H9 (cell line): ENCODE data around the gene ATXN10. TPM values are rescaled to one million over a fixed set of nuclear protein-coding genes. Genes with fewer than 3 reads are reported as not detected.

ENCODE experiments used
- DNase-seq: peaks from one replicate; pipeline ENCODE4 v3.0.0-alpha.2; 2017
- H2AFZ ChIP-seq: one replicate; pipeline ENCODE4 v1.6.1; 2013; ENCODE audit warnings: mild to moderate bottlenecking, low read length, control low read depth, moderate library complexity
- H2AK5ac ChIP-seq: 2 replicates; pipeline ENCODE4 v1.6.1; 2013; ENCODE audit warnings: low read length, control low read depth, mixed read lengths; ENCODE audit not compliant: insufficient read length
- H2BK120ac ChIP-seq: one replicate; pipeline ENCODE4 v1.6.1; 2013; ENCODE audit warnings: low read depth, mild to moderate bottlenecking, low read length, control low read depth, inconsistent platforms; ENCODE audit not compliant: poor library complexity, severe bottlenecking
- H2BK12ac ChIP-seq: 2 replicates; pipeline ENCODE4 v1.6.1; 2013; ENCODE audit warnings: low read length, control low read depth, mixed read lengths, low read depth; ENCODE audit not compliant: insufficient read length
- H2BK15ac ChIP-seq: 2 replicates; pipeline ENCODE4 v1.6.1; 2013; ENCODE audit warnings: low read depth, low read length, control low read depth
- H2BK20ac ChIP-seq: one replicate; pipeline ENCODE4 v1.6.1; 2013; ENCODE audit warnings: low read depth, mild to moderate bottlenecking, low read length, control low read depth, inconsistent platforms; ENCODE audit not compliant: poor library complexity, severe bottlenecking
- H2BK5ac ChIP-seq: 2 replicates; pipeline ENCODE4 v1.6.1; 2013; ENCODE audit warnings: low read length, control low read depth, mixed read lengths; ENCODE audit not compliant: insufficient read length
- H3K14ac ChIP-seq: 2 replicates; pipeline ENCODE4 v1.6.1; 2013; ENCODE audit warnings: low read length, control low read depth; ENCODE audit not compliant: insufficient read depth
- H3K18ac ChIP-seq: 2 replicates; pipeline ENCODE4 v1.6.1; 2013; ENCODE audit warnings: low read depth, mild to moderate bottlenecking, mixed read lengths, low read length, control low read depth; ENCODE audit not compliant: insufficient read length
- H3K23ac ChIP-seq: 2 replicates; pipeline ENCODE4 v1.6.1; 2013; ENCODE audit warnings: low read length, control low read depth, mixed read lengths, low read depth; ENCODE audit not compliant: insufficient read length
- H3K23me2 ChIP-seq: 2 replicates; pipeline ENCODE4 v1.6.1; 2013; ENCODE audit warnings: low read depth, mild to moderate bottlenecking, mixed read lengths, low read length, control low read depth; ENCODE audit not compliant: insufficient read length, poor library complexity, severe bottlenecking
- H3K27ac ChIP-seq: 2 replicates; pipeline ENCODE4 v1.5.1; 2013; ENCODE audit warnings: low read length, control low read depth, mixed read lengths, low read depth; ENCODE audit not compliant: insufficient read length
- H3K27me3 ChIP-seq: 2 replicates; pipeline ENCODE4 v1.6.1; 2013; ENCODE audit warnings: low read length, control low read depth, inconsistent platforms; ENCODE audit not compliant: insufficient read depth
- H3K4ac ChIP-seq: 2 replicates; pipeline ENCODE4 v1.6.1; 2013; ENCODE audit warnings: low read depth, mild to moderate bottlenecking, control low read depth, inconsistent platforms, low read length, moderate library complexity
- H3K4me1 ChIP-seq: 2 replicates; pipeline ENCODE4 v1.6.1; 2013; ENCODE audit warnings: low read length, control low read depth, inconsistent platforms; ENCODE audit not compliant: insufficient read depth
- H3K4me2 ChIP-seq: 2 replicates; pipeline ENCODE4 v1.6.1; 2013; ENCODE audit warnings: low read length, control low read depth, mixed read lengths; ENCODE audit not compliant: insufficient read length, insufficient read depth
- H3K56ac ChIP-seq: 2 replicates; pipeline ENCODE4 v1.6.1; 2013; ENCODE audit warnings: low read depth, mild to moderate bottlenecking, mixed read lengths, low read length, control low read depth; ENCODE audit not compliant: insufficient read length
- H3K79me1 ChIP-seq: 2 replicates; pipeline ENCODE4 v1.6.1; 2013; ENCODE audit warnings: low read depth, mild to moderate bottlenecking, moderate library complexity, low read length, control low read depth, inconsistent platforms; ENCODE audit not compliant: insufficient read depth, poor library complexity, severe bottlenecking
- H3K79me2 ChIP-seq: 2 replicates; pipeline ENCODE4 v1.6.1; 2013; ENCODE audit warnings: low read length, control low read depth, inconsistent platforms; ENCODE audit not compliant: insufficient read depth
- H3K9ac ChIP-seq: 2 replicates; pipeline ENCODE4 v1.6.1; 2013; ENCODE audit warnings: low read length, control low read depth, mixed read lengths; ENCODE audit not compliant: insufficient read length; ENCODE audit errors: extremely low read depth
- H3K9me3 ChIP-seq: one replicate; pipeline ENCODE4 v1.6.1; 2013; ENCODE audit warnings: low read depth, low read length, inconsistent platforms; ENCODE audit not compliant: control insufficient read depth
- H3T11ph ChIP-seq: one replicate; pipeline ENCODE4 v1.6.1; 2013; ENCODE audit warnings: mild to moderate bottlenecking, low read length, control low read depth, inconsistent platforms
- H4K20me1 ChIP-seq: one replicate; pipeline ENCODE4 v1.6.1; 2013; ENCODE audit not compliant: control insufficient read depth, insufficient read length, insufficient read depth
- H4K5ac ChIP-seq: 2 replicates; pipeline ENCODE4 v1.6.1; 2013; ENCODE audit warnings: low read depth, mild to moderate bottlenecking, mixed read lengths, low read length, control low read depth; ENCODE audit not compliant: insufficient read length
- H4K8ac ChIP-seq: replicated peaks from 2 replicates; pipeline ENCODE4 v1.6.1; 2013; ENCODE audit warnings: low read length, control low read depth, mixed read lengths, low read depth; ENCODE audit not compliant: insufficient read length
- H4K91ac ChIP-seq: 2 replicates; pipeline ENCODE4 v1.6.1; 2013; ENCODE audit warnings: low read depth, mild to moderate bottlenecking, moderate library complexity, mixed read lengths, low read length, control low read depth; ENCODE audit not compliant: insufficient read length
- H3K27ac Mint-ChIP-seq, 3 experiments: 2 replicates in 2 of 3; 3 replicates in 1 of 3; pipeline ENCODE4 v1.8.0; 2020 to 2021; ENCODE audit warnings: mixed read lengths in 3 of 3, mild to moderate bottlenecking in 1 of 3, moderate library complexity in 1 of 3
- H3K27me3 Mint-ChIP-seq: 2 replicates; pipeline ENCODE4 v1.8.0; 2021; ENCODE audit warnings: low read depth, mild to moderate bottlenecking, moderate library complexity, mixed read lengths
- H3K36me3 Mint-ChIP-seq, 3 experiments: 2 replicates in 2 of 3; 3 replicates in 1 of 3; pipeline ENCODE4 v1.8.0; 2020 to 2021; ENCODE audit warnings: low read depth in 3 of 3, mixed read lengths in 3 of 3; ENCODE audit not compliant: insufficient read depth in 1 of 3
- H3K4me1 Mint-ChIP-seq, 2 experiments: 2 replicates each; pipeline ENCODE4 v1.8.0; 2020; ENCODE audit warnings: mixed read lengths in 2 of 2
- H3K4me3 Mint-ChIP-seq, 2 experiments: 2 replicates in 1 of 2; 3 replicates in 1 of 2; pipeline ENCODE4 v1.8.0; 2020 to 2021; ENCODE audit warnings: mild to moderate bottlenecking in 2 of 2, mixed read lengths in 2 of 2, moderate library complexity in 1 of 2
- H3K9me3 Mint-ChIP-seq, 2 experiments: 2 replicates in 1 of 2; 3 replicates in 1 of 2; pipeline ENCODE4 v1.8.0; 2020; ENCODE audit warnings: mild to moderate bottlenecking in 2 of 2, mixed read lengths in 2 of 2, moderate library complexity in 1 of 2
- CTCF ChIP-seq: fragments of 200-600 bp; sonication (generic); conservative IDR thresholded peaks from 3 replicates; pipeline ENCODE4 v1.8.0; 2021; ENCODE audit warnings: antibody characterized with exemption, mild to moderate bottlenecking
- WGBS: extraction: QIAGEN DNeasy Blood & Tissue Kit; methylation state at CpG from one replicate; pipeline ENCODE4 v1.1.7; 2013; ENCODE audit warnings: missing lambda C conversion rate, low lambda C conversion rate, mixed read lengths; ENCODE audit not compliant: insufficient read length; ENCODE audit errors: extremely low coverage; 5-methylcytosine and 5-hydroxymethylcytosine counted together
- total RNA-seq: library from RNA; stranded (reverse); gene quantifications from 2 replicates; pipeline ENCODE4 v1.2.1, GENCODE V29; 2021

ATXN10 gene
- total RNA-seq, 1 experiment from 2014 or later: 210 TPM

GRCh38 chr22:45639747-45640102 is 31.9 kb upstream of the ATXN10 start:
- Mint-ChIP-seq H3K4me1 (peaks cover 25 to 30% of the 10 kb centered on the region in 2 experiments), H3K4me3 (no peak overlapping the region), H3K27me3 (peaks cover 44% of the 10 kb centered on the region), H3K27ac (peak overlapping the region in 1 of 3 experiments; percentile 29; a peak in 2 of 7 replicates), H3K36me3 (no peaks in the 10 kb centered on the region), H3K9me3 (no peaks in the 10 kb centered on the region)
- H3K4ac ChIP-seq: no peak overlapping the region
- H4K8ac ChIP-seq: no peak overlapping the region
- H3K4me1 ChIP-seq: no peaks in the 10 kb centered on the region; the same call in 1 of the 2 replicates
- H3K79me1 ChIP-seq: no peaks in the 10 kb centered on the region
- H3K18ac ChIP-seq: no peak overlapping the region
- no peaks in the 10 kb centered on the region for H3K23me2 ChIP-seq
- no peak overlapping the region for H3K23ac ChIP-seq
- no peak overlapping the region for H2BK12ac ChIP-seq
- no peak overlapping the region for H2BK20ac ChIP-seq
- H3K79me2 ChIP-seq: no peaks in the 10 kb centered on the region
- WGBS: no CpG with 5 or more reads among the region's 7 CpGs
- H2AFZ ChIP-seq: no peak overlapping the region
- H3K56ac ChIP-seq: no peak overlapping the region
- no peak overlapping the region for H3T11ph ChIP-seq
- H2BK120ac ChIP-seq: no peak overlapping the region
- H3K9me3 ChIP-seq: no peaks in the 10 kb centered on the region
- no peak for DNase-seq
- no peaks in the 10 kb centered on the region for H4K20me1 ChIP-seq
- H3K9ac ChIP-seq: no peak overlapping the region
- H3K14ac ChIP-seq: no peak overlapping the region; the same call in 1 of the 2 replicates
- no peak overlapping the region for H4K91ac ChIP-seq
- H2BK15ac ChIP-seq: no peak overlapping the region
- H3K27me3 ChIP-seq: no peaks in the 10 kb centered on the region
- H2AK5ac ChIP-seq: no peak overlapping the region
- H3K27ac ChIP-seq: no peak overlapping the region
- no peak overlapping the region for H2BK5ac ChIP-seq
- no peak for TF ChIP-seq CTCF
- no peak overlapping the region for H4K5ac ChIP-seq
- no peak overlapping the region for H3K4me2 ChIP-seq
